GM08714 (cell line): ENCODE data around the gene RGS11.
"Not testable (repeated sequence)": the region's sequence is repeated elsewhere in the genome, so short reads cannot be mapped to it uniquely, and the experiment has no call there.

Source experiments
- H3K4me3 ChIP-seq: fragments of 200-500 bp; sonication (Bioruptor generic); 2 replicates; pipeline ENCODE4 v1.5.1; 2014; ENCODE audit warnings: mild to moderate bottlenecking, low read length, inconsistent platforms
- ZNF274 ChIP-seq: IDR thresholded peaks from 2 replicates; pipeline ENCODE4 v1.6.1; 2012; ENCODE audit warnings: mild to moderate bottlenecking, low read depth, low read length

Gene RGS11

GRCh38 chr16:280005-280460, 4.3 kb upstream of the RGS11 start:
- no peak overlapping the region for H3K4me3 ChIP-seq
- no peak for TF ChIP-seq ZNF274

- TF ChIP-seq ZNF274: no peak
These were observed 3.8 kb upstream of the RGS11 start for GRCh38 chr16:279531-279930.

GRCh38 chr16:278863-279366, 3.2 kb upstream of the RGS11 start:
- TF ChIP-seq ZNF274: no peak
- no peak overlapping the region for H3K4me3 ChIP-seq

More at GRCh38 chr16:279531-279930, 3.8 kb upstream of the RGS11 start:
- no peak overlapping the region for H3K4me3 ChIP-seq

DNA sequence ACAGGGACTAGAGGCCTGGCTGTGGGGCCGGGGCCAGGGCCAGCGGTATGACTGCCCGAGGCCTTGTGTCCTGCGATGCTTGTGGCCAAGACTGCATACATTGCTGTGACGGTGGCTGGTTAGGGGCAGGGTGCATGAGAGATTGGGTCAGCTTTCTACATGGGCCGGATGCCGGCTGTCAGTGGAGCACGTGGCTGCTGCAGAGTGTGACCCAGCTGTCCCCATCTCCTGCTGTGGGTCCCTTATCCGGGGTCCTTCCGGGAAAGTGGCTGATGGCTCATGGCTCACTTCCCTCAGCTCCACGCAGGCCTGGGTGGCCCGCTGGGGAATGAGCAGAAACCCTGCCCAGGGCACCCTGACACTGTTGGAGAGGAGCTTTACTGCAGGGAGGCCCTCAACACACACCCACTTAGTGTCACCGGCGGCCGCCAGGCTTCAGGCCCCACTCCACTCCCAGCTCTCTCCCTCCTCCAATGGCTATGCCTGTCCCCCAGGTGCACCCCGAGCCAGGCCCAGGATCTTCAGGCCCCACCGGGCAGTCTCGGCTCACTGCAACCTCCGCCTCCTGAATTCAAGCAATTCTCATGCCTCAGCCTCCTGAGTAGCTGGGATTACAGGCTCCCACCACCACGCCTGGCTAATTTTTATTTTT, 808 bp upstream of the RGS11 start:
- no peak overlapping the region for H3K4me3 ChIP-seq

GRCh38 chr16:275041-275641, 603 bp downstream of the RGS11 start:
- H3K4me3 ChIP-seq: no peak overlapping the region
- TF ChIP-seq ZNF274: no peak

More for the DNA sequence above, 808 bp upstream of the RGS11 start:
- no peak for TF ChIP-seq ZNF274

GRCh38 chr16:273547-274421, 2.0 kb downstream of the RGS11 start:
- no peak for TF ChIP-seq ZNF274
- H3K4me3 ChIP-seq: no peak overlapping the region

DNA sequence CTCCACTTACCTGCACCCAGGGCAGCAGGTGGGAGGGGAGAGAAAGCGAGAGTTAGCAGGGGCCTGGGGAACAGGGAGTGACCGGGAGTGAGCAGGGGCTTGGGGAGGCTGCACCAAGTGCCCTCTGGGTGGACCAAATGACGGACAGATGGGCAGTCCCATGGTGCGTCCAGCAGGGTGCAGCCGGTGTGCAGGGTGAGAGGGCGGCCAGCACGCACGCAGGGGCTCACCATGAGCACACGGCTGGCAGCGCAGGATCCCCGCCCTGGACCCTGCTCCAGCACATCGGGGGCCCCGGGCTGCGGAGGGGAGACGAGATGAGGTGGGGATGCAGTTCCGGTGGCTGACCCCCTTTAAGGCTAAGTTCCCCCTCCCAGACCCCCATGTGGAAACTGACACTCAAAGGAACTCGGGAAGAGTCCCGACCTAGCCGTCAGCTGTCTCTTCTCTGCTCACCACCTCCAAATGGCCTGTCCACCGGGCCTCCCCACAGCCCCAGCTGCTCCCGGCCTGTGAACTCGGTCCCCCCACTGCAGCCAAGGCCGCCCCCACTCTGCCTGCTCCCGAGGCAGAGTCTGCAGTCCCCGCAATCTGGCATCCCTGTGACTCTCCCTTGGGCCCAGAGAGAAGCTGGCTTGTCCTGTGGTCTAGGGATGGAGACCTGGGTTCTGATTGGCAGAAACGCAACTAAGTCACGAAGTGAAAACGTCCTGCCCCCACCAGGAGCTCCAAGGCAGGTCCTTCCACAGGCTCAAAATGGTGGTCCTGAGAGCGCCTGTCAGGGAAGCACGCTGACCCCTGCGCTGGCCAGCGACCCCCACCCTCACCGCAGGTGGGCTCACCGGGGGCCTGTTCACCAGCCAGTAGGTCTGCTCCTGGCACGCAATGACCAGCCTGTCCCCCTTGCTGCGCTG, 2.9 kb downstream of the RGS11 start:
- no peak overlapping the region for H3K4me3 ChIP-seq
- TF ChIP-seq ZNF274: no peak

- no peak overlapping the region for H3K4me3 ChIP-seq
- TF ChIP-seq ZNF274: no peak
These were observed 5.1 kb downstream of the RGS11 start for GRCh38 chr16:270381-271255.

DNA sequence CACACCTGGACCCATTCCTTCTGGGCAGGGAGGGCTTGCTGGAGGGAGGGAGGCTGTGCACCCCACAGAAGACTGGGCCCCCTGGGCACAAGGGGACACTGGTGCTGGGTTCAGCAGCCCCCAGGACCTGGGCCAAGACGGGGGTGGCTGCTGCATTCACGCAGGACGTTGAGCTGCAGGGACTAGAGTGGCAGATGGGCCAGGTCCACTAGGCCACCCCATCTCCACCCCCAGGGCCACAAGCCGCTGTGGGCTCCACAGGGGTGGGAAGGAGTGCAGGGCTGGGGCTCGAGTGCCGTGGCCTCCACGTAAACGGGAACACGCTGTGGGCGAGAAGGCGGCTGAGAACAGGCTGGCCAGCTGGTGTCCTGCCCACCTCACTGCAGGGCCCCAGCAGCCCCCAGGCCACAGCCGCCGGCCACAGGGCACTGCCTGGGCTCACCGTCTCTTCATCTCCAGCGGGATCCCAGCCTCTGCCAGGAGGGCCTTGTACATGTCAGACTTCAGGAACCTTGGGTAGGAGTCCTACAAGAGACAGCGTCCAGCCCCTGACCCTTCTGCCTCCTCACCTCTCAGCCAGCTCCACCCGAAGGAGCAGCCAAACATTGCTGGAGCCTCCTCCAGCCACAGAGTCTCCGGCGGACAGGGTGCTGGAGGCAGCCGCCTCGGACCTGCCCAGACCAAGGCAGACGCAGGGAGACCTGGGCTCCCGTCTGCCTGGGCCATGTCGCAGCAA, 6.5 kb downstream of the RGS11 start:
- no peak for TF ChIP-seq ZNF274
- no peak overlapping the region for H3K4me3 ChIP-seq

GRCh38 chr16:268141-269053, 7.3 kb downstream of the RGS11 start:
- no peak overlapping the region for H3K4me3 ChIP-seq
- TF ChIP-seq ZNF274: no peak

DNA sequence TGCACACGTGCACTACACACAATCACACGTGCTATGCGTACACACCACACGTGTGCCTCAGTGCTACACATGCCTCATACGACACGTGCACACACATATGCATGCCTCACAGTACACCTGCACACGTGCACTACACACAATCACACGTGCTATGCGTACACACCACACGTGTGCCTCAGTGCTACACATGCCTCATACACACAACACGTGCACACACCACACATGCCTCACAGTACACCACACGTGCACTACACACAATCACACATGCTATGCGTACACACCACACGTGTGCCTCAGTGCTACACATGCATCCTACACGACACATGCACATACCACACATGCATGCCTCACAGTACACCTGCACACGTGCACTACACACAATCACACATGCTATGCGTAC, 8.2 kb downstream of the RGS11 start:
- not testable (repeated sequence) for H3K4me3 ChIP-seq
